ENCODE measurements around the gene ALPL. TPM values are rescaled to one million over a fixed set of nuclear protein-coding genes. Genes with fewer than 3 reads are reported as not detected.
"Not testable (repeated sequence)": the region's sequence is repeated elsewhere in the genome, so short reads cannot be mapped to it uniquely, and the experiment has no call there.

ALPL gene
- total RNA-seq, 1 experiment from 2014 or later: not detected

GRCh38 chr1:21517161-21517589 lies 8.0 kb downstream of the ALPL start:
- H3K4me1 ChIP-seq (replicated peaks; ENCODE audit: insufficient read depth): no peaks in the 10 kb centered on the region; the same call in 1 of the 2 replicates
- H3K4me2 ChIP-seq: 0 out of 2 replicates have a peak overlapping the region, but pooled peaks have one; percentile 3
- H3K36me3 ChIP-seq (ENCODE audit: low read depth): no peaks in the 10 kb centered on the region
- ChIA-PET POLR2A (ENCODE audit: unreplicated experiment) (no interaction called here), CTCF (no interaction called here)
- H3K4me3 ChIP-seq: no peak overlapping the region
- no TSS peak for BruUV-seq (replicated peaks)
- intact Hi-C loops (cut with micrococcal nuclease; ENCODE audit: unreplicated experiment): no loop called here
- no peaks in the 10 kb centered on the region for H3K9me2 ChIP-seq (ENCODE audit: insufficient read depth)
- no peak overlapping the region for H2AFZ ChIP-seq
- no peaks in the 10 kb centered on the region for H3K27me3 ChIP-seq (ENCODE audit: insufficient read depth, low read depth)
- H3K27ac ChIP-seq: peak overlapping the region; percentile 10; the same call in 1 of the 2 replicates
- no peak for TF ChIP-seq EZH2 (IDR thresholded peaks at IDR 0.05; ENCODE audit: low read depth)
- TF ChIP-seq, protein P1, sequence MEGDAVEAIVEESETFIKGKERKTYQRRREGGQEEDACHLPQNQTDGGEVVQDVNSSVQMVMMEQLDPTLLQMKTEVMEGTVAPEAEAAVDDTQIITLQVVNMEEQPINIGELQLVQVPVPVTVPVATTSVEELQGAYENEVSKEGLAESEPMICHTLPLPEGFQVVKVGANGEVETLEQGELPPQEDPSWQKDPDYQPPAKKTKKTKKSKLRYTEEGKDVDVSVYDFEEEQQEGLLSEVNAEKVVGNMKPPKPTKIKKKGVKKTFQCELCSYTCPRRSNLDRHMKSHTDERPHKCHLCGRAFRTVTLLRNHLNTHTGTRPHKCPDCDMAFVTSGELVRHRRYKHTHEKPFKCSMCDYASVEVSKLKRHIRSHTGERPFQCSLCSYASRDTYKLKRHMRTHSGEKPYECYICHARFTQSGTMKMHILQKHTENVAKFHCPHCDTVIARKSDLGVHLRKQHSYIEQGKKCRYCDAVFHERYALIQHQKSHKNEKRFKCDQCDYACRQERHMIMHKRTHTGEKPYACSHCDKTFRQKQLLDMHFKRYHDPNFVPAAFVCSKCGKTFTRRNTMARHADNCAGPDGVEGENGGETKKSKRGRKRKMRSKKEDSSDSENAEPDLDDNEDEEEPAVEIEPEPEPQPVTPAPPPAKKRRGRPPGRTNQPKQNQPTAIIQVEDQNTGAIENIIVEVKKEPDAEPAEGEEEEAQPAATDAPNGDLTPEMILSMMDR (conservative IDR thresholded peaks at IDR 0.05): no peak
- H3K9me3 ChIP-seq (ENCODE audit: insufficient read depth, low read depth): no peaks in the 10 kb centered on the region
- DNase-seq: peak in 1 of 2 experiments; percentile 79
- H3F3A ChIP-seq (ENCODE audit: insufficient read depth, low read depth): no peaks in the 10 kb centered on the region
- no peaks in the 10 kb centered on the region for H3K79me2 ChIP-seq (ENCODE audit: low read depth)
- H4K20me1 ChIP-seq (ENCODE audit: insufficient read depth): no peaks in the 10 kb centered on the region

DNA sequence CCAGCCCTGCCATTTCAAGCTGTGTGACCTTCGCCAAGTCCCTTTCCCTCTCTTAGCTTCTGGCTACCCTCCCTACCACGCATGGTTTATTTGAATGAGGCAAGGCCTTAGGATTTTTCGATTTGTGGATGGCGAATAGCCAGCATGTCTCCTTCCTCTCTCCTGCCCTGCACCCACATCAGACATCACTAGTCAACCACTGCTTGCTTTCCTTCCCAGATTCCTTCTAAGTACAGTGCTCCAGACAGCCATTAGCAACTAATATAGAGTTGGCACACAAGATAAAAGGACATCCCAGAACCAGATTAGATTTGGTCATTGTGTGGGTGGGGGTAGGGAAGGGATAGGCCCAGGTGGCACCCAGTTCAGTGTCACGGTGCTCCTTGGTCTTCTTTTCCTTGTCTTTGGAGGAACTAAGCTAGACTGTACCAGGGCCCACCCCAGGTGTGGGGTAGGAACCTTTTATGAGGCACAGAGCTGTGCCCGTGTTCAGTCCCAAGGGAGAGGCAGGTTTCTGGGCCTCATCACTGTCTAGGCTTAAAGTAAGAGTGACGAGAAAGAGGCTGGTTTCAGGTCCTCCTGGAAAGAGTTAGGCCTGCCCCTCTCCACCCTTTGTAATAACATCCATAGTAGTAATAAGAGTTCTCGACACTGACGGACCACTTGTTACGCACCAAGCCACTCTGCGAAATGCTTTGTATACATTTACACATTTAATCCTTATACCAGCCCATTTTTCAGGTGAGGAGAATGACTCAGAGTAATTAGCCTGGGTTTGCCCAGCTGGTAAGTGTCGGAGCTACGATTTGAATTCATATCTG lies 8.6 kb downstream of the ALPL start:
- intact Hi-C loops (cut with micrococcal nuclease; ENCODE audit: unreplicated experiment): no loop called here
- no peaks in the 10 kb centered on the region for H3K27me3 ChIP-seq (ENCODE audit: insufficient read depth, low read depth)
- BruUV-seq (replicated peaks): no TSS peak
- no peak overlapping the region for H3K4me2 ChIP-seq
- no peak overlapping the region for H3K4me3 ChIP-seq
- no peaks in the 10 kb centered on the region for H3K9me3 ChIP-seq (ENCODE audit: insufficient read depth, low read depth)
- no peak overlapping the region for H3K27ac ChIP-seq
- no peak for DNase-seq
- no peaks in the 10 kb centered on the region; the same call in 1 of the 2 replicates for H3K4me1 ChIP-seq (replicated peaks; ENCODE audit: insufficient read depth)
- POLR2A ChIA-PET (ENCODE audit: unreplicated experiment): no interaction called here
- no peaks in the 10 kb centered on the region for H4K20me1 ChIP-seq (ENCODE audit: insufficient read depth)
- no peaks in the 10 kb centered on the region for H3F3A ChIP-seq (ENCODE audit: insufficient read depth, low read depth)
- CTCF ChIA-PET: no interaction called here
- H3K36me3 ChIP-seq (ENCODE audit: low read depth): no peaks in the 10 kb centered on the region
- H3K79me2 ChIP-seq (ENCODE audit: low read depth): no peaks in the 10 kb centered on the region
- TF ChIP-seq EZH2 (IDR thresholded peaks at IDR 0.05; ENCODE audit: low read depth): no peak
- TF ChIP-seq, protein P1 (conservative IDR thresholded peaks at IDR 0.05): no peak
- H2AFZ ChIP-seq: no peak overlapping the region
- H3K9me2 ChIP-seq (ENCODE audit: insufficient read depth): no peaks in the 10 kb centered on the region

- H3K27me3 ChIP-seq (ENCODE audit: insufficient read depth, low read depth): no peaks in the 10 kb centered on the region
- no peak overlapping the region for H3K4me2 ChIP-seq
- H3K36me3 ChIP-seq (ENCODE audit: low read depth): no peaks in the 10 kb centered on the region
- TF ChIP-seq, protein P1 (conservative IDR thresholded peaks at IDR 0.05): no peak
- no peak for TF ChIP-seq EZH2 (IDR thresholded peaks at IDR 0.05; ENCODE audit: low read depth)
- no peaks in the 10 kb centered on the region for H3K9me2 ChIP-seq (ENCODE audit: insufficient read depth)
- no peaks in the 10 kb centered on the region for H3K79me2 ChIP-seq (ENCODE audit: low read depth)
- no peaks in the 10 kb centered on the region for H3K9me3 ChIP-seq (ENCODE audit: insufficient read depth, low read depth)
- no TSS peak for BruUV-seq (replicated peaks)
- intact Hi-C loops (cut with micrococcal nuclease; ENCODE audit: unreplicated experiment): no loop called here
- no peak overlapping the region for H3K27ac ChIP-seq
- no peak overlapping the region for H2AFZ ChIP-seq
- no peak overlapping the region for H3K4me3 ChIP-seq
- no peaks in the 10 kb centered on the region for H4K20me1 ChIP-seq (ENCODE audit: insufficient read depth)
- ChIA-PET POLR2A (ENCODE audit: unreplicated experiment) (no interaction called here), CTCF (interaction anchor here (0.6 kb wide), 1 partner anchor 1866 kb away, joined by 3 read pairs; no protein-coding TSS in a partner anchor)
- DNase-seq: no peak
- no peaks in the 10 kb centered on the region; the same call in 1 of the 2 replicates for H3K4me1 ChIP-seq (replicated peaks; ENCODE audit: insufficient read depth)
- no peaks in the 10 kb centered on the region for H3F3A ChIP-seq (ENCODE audit: insufficient read depth, low read depth)
These were observed 9.7 kb downstream of the ALPL start for GRCh38 chr1:21518774-21519455.

DNA sequence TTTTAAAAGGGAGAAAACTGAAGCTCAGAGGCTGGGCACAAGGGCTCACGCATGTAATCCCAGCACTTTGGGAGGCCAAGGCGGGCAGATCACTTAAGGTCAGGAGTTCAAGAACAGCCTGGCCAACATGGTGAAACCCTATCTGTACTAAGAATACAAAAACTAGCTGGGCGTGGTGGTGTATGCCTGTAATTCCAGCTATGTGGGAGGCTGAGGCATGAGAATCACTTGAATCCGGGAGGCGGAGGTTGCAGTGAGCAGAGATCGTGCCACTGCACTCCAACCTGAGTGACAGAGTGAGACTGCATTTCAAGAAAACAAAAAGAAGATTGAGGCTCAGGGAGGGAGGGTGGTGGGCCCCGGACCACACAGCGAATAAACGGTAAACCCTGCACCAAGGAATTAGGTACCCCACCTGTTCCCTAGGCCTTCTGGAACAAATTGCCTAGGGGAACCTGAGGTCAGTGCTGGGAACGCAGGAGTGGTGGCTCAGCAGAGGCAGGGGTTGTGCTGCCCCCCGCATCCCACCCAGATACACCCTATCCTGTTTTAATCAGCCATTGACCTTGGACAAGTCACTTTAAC lies 10.4 kb downstream of the ALPL start:
- H3K36me3 ChIP-seq (ENCODE audit: low read depth); POLR2A ChIA-PET (ENCODE audit: unreplicated experiment); H3K4me1 ChIP-seq (replicated peaks; ENCODE audit: insufficient read depth); H3K79me2 ChIP-seq (ENCODE audit: low read depth); H4K20me1 ChIP-seq (ENCODE audit: insufficient read depth); H3K4me3 ChIP-seq; H3K9me3 ChIP-seq (ENCODE audit: insufficient read depth, low read depth); H3K27ac ChIP-seq; H3F3A ChIP-seq (ENCODE audit: insufficient read depth, low read depth); intact Hi-C loops (cut with micrococcal nuclease; ENCODE audit: unreplicated experiment); BruUV-seq (replicated peaks); DNase-seq; H3K9me2 ChIP-seq (ENCODE audit: insufficient read depth); H3K4me2 ChIP-seq; H3K27me3 ChIP-seq (ENCODE audit: insufficient read depth, low read depth); H2AFZ ChIP-seq: not testable (repeated sequence)
- CTCF ChIA-PET: interaction anchor here (0.6 kb wide), 1 partner anchor 1865 kb away, joined by 3 read pairs; no protein-coding TSS in a partner anchor
